ENCODE measurements around the gene NCBP2L. TPM values are rescaled to one million over a fixed set of nuclear protein-coding genes. Genes with fewer than 3 reads are reported as not detected.

The NCBP2L gene
- polyA plus RNA-seq, 2 of the 4 experiments (the other 2 are of a cell fraction), result not detected

GRCh38 chrX:107750861-107751445, 26.6 kb upstream of the NCBP2L start:
- no peak overlapping the region for H3K4me3 ChIP-seq
- H3K27ac ChIP-seq, result no peak overlapping the region
- DNase-seq (ENCODE audit: low read depth in 1 of 2, low spot score in 1 of 2) (no peak), ATAC-seq (no peak), FAIRE-seq (no peak)
- TF ChIP-seq FOSB (CRISPR knock-in tag; IDR thresholded peaks at IDR 0.05) (no peak), NFE2L2 (conservative IDR thresholded peaks at IDR 0.05; ENCODE audit: low read length) (no peak), MAX (IDR thresholded peaks at IDR 0.05) (no peak), FOSL2 (IDR thresholded peaks at IDR 0.05) (no peak), FOSL2 (CRISPR knock-in tag; IDR thresholded peaks at IDR 0.05) (no peak), ZFP36 (IDR thresholded peaks at IDR 0.05; ENCODE audit: borderline replicate concordance, partially characterized antibody) (no peak), REST (IDR thresholded peaks at IDR 0.05) (no peak), CBX8 (IDR thresholded peaks at IDR 0.05) (no peak), RNF2 (IDR thresholded peaks at IDR 0.05; ENCODE audit: borderline replicate concordance, low read depth) (no peak), MYC (IDR thresholded peaks at IDR 0.05; ENCODE audit: borderline replicate concordance, low read length) (no peak), ESRRA (IDR thresholded peaks at IDR 0.05; ENCODE audit: borderline replicate concordance, low read length) (no peak), ZSCAN20 (CRISPR knock-in tag; IDR thresholded peaks at IDR 0.05) (no peak), HDAC2 (IDR thresholded peaks at IDR 0.05) (no peak)
- ChIA-PET CTCF (interaction anchor here (0.6 to 5.6 kb wide), 3 partner anchors 25 to 34 kb away, joined by 3 to 26 read pairs (median 3); partner anchors contain the start of genes NCBP2L and TSC22D3), POLR2A (no interaction called here)
- WGBS (ENCODE audit: missing lambda C conversion rate), result 68% methylated on average over 7 of the region's 7 CpGs
- H3K4me2 ChIP-seq, result no peak overlapping the region
- peaks cover 11% of the 10 kb centered on the region for H3K4me1 ChIP-seq
- no peaks in the 10 kb centered on the region for H3K9me3 ChIP-seq

DNA sequence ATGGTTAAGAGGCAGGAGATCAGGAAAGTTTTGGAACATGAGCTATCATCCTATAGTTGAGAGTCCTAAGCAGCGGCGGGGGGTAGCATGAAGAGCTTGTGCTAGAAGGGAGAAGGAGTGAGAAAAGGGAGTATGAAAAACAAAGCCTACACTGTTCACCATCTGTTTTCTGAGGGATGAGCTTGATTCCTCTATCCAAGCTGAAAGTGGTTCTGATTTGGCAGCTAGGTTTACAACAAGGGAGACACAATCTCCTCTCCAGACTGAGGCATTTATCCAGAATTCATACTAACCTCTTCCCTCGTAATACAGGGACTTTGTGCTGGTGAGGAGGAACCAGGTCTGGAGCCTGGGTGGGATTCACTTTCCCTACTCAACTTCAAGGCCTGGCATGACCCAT, 25.5 kb upstream of the NCBP2L start:
- no peak overlapping the region for H3K4me3 ChIP-seq
- CTCF ChIA-PET, result interaction anchor here (2.2 kb wide), 1 partner anchor 79 kb away, joined by 7 read pairs; no protein-coding TSS in a partner anchor
- POLR2A ChIA-PET, result interaction anchor here (0.5 to 1.5 kb wide), 2 partner anchors 10 to 36 kb away, joined by 3 to 4 read pairs; no protein-coding TSS in a partner anchor
- H3K4me2 ChIP-seq, result no peak overlapping the region
- DNase-seq (ENCODE audit: low read depth in 1 of 2, low spot score in 1 of 2), result no peak
- H3K27ac ChIP-seq, result no peak overlapping the region
- no peak for ATAC-seq
- H3K9me3 ChIP-seq, result no peaks in the 10 kb centered on the region
- peaks cover 11% of the 10 kb centered on the region for H3K4me1 ChIP-seq
- TF ChIP-seq RARB (CRISPR knock-in tag; IDR thresholded peaks at IDR 0.05) (no peak), MAX (IDR thresholded peaks at IDR 0.05) (no peak)
- no peak for FAIRE-seq
- WGBS (ENCODE audit: missing lambda C conversion rate), result 78% methylated on average over 3 of the region's 3 CpGs

DNA sequence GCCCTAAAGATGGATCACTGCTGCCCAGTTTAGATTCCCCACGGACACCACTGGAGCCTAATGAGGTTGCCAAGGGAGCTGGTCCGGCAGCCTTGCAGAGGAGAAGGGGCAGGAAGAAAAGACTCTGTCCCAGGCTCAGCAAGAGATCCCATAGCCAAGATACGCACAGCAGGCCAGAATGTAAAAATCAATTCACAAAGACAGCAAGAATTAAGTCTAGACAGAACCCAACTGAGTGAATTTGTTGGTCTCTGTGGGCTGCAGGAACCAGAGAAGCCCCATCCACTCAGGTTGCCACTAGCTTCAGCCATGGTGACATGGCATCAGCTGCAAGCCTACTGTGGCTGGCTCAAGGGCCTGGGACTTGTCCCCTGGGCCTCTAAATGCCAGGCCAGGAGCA, 24.8 kb upstream of the NCBP2L start:
- POLR2A ChIA-PET, result interaction anchor here (0.5 to 1.5 kb wide), 2 partner anchors 10 to 37 kb away, joined by 3 to 4 read pairs; no protein-coding TSS in a partner anchor
- CTCF ChIA-PET, result interaction anchor here (1.3 to 2.2 kb wide), 3 partner anchors 18 to 80 kb away, joined by 3 to 7 read pairs (median 5); no protein-coding TSS in a partner anchor
- WGBS (ENCODE audit: missing lambda C conversion rate), result 76% methylated on average over 3 of the region's 3 CpGs
- no peak for TF ChIP-seq SREBF2 (IDR thresholded peaks at IDR 0.05)
- no peak for TF ChIP-seq ESRRA (IDR thresholded peaks at IDR 0.05; ENCODE audit: borderline replicate concordance, low read length)
- TF ChIP-seq NPAS2 (CRISPR knock-in tag; IDR thresholded peaks at IDR 0.05; ENCODE audit: borderline replicate concordance), result no peak
- TF ChIP-seq FOSB (CRISPR knock-in tag; IDR thresholded peaks at IDR 0.05), result no peak
- TF ChIP-seq POLR2A (IDR thresholded peaks at IDR 0.05; ENCODE audit: low read length), result no peak
- TF ChIP-seq, protein P1, sequence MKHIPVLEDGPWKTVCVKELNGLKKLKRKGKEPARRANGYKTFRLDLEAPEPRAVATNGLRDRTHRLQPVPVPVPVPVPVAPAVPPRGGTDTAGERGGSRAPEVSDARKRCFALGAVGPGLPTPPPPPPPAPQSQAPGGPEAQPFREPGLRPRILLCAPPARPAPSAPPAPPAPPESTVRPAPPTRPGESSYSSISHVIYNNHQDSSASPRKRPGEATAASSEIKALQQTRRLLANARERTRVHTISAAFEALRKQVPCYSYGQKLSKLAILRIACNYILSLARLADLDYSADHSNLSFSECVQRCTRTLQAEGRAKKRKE (CRISPR knock-in tag; IDR thresholded peaks at IDR 0.05; ENCODE audit: low read depth), result no peak
- TF ChIP-seq, protein P2, sequence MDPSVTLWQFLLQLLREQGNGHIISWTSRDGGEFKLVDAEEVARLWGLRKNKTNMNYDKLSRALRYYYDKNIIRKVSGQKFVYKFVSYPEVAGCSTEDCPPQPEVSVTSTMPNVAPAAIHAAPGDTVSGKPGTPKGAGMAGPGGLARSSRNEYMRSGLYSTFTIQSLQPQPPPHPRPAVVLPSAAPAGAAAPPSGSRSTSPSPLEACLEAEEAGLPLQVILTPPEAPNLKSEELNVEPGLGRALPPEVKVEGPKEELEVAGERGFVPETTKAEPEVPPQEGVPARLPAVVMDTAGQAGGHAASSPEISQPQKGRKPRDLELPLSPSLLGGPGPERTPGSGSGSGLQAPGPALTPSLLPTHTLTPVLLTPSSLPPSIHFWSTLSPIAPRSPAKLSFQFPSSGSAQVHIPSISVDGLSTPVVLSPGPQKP (IDR thresholded peaks at IDR 0.05; ENCODE audit: low read depth, low read length), result no peak
- TF ChIP-seq REST (IDR thresholded peaks at IDR 0.05), result no peak
- no peak for TF ChIP-seq RCOR1 (IDR thresholded peaks at IDR 0.05; ENCODE audit: low read depth, low read length)
- no peak for TF ChIP-seq CHD2 (IDR thresholded peaks at IDR 0.05; ENCODE audit: low read length, partially characterized antibody)
- no peak for TF ChIP-seq RFX5 (IDR thresholded peaks at IDR 0.05)
- no peak for TF ChIP-seq EHF (CRISPR knock-in tag; IDR thresholded peaks at IDR 0.05)
- no peak for TF ChIP-seq TP53 (CRISPR knock-in tag; IDR thresholded peaks at IDR 0.05)

More for the DNA sequence above, 24.8 kb upstream of the NCBP2L start:
- Histone ChIP-seq H3K4me2 (no peak overlapping the region), H3K4me1 (peaks cover 5% of the 10 kb centered on the region), H3K27ac (no peak overlapping the region), H3K9me3 (no peaks in the 10 kb centered on the region), H3K4me3 (no peak overlapping the region)
- ATAC-seq, result no peak
- no peak for DNase-seq (ENCODE audit: low read depth in 1 of 2, low spot score in 1 of 2)
- FAIRE-seq, result no peak
